ENCODE measurements around the gene HDAC5. TPM values are rescaled to one million over a fixed set of nuclear protein-coding genes. Genes with fewer than 3 reads are reported as not detected.
A peak's percentile ranks its signal among the peaks of the same experiment; 100 is the strongest.
"Not testable (repeated sequence)": the region's sequence is repeated elsewhere in the genome, so short reads cannot be mapped to it uniquely, and the experiment has no call there.

HDAC5 gene
- total RNA-seq, 1 donor from 2014 or later: 43.3 TPM

DNA sequence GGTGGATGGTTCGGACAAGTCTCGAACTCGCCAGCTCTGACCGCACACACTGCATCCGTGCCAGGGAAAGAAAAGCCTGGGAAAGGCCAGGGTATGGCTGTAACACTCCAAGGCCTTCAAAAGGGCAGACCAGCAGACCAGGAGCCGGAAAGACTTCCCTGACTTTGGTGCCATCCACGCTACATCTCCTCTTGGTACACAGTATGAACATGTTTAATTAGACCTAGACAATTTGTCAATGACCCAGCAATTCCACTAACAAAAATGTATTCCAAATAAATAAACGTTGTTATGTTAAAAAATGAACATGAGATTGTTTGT, 637 bp upstream of the HDAC5 start:
- Mint-ChIP-seq H3K4me1 (ENCODE audit: unreplicated experiment) (peaks cover 23% of the 10 kb centered on the region), H3K36me3 (no peaks in the 10 kb centered on the region), H3K27me3 (no peaks in the 10 kb centered on the region), H3K27ac (peak overlapping the region; percentile 96), H3K4me3 (peak overlapping the region; percentile 96), H3K9me3 (no peaks in the 10 kb centered on the region)
- DNase-seq (ENCODE audit: extremely low spot score, unreplicated experiment): no peak
- TF ChIP-seq, protein P1, sequence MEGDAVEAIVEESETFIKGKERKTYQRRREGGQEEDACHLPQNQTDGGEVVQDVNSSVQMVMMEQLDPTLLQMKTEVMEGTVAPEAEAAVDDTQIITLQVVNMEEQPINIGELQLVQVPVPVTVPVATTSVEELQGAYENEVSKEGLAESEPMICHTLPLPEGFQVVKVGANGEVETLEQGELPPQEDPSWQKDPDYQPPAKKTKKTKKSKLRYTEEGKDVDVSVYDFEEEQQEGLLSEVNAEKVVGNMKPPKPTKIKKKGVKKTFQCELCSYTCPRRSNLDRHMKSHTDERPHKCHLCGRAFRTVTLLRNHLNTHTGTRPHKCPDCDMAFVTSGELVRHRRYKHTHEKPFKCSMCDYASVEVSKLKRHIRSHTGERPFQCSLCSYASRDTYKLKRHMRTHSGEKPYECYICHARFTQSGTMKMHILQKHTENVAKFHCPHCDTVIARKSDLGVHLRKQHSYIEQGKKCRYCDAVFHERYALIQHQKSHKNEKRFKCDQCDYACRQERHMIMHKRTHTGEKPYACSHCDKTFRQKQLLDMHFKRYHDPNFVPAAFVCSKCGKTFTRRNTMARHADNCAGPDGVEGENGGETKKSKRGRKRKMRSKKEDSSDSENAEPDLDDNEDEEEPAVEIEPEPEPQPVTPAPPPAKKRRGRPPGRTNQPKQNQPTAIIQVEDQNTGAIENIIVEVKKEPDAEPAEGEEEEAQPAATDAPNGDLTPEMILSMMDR (conservative IDR thresholded peaks at IDR 0.05): no peak

DNA sequence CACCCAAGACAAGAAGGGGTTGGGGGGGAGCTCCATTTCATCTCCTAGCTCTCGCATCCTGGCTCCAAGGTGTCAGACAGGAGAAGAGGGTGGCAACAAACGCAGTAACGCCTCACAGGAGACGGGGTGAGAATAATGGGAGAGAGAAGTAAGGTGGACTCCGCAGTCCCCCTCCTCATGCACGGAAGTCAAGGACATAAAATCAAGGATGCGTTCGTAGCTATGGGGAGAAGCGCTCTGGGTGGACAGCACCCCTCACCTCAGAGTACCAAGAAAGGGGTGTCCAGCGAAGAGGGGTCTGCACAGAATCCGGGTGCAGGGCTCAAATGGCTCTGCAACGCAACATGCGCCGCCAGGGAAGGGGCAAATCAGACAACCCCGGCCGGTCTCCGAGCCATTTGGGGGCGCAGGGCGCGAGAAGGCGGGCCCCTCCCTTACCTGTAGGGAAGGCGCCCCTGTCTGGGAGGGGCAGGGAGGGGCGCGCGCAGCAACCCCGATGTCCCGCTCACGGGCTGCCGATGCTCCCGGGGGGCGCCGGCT, 555 bp downstream of the HDAC5 start:
- TF ChIP-seq, protein P1 (conservative IDR thresholded peaks at IDR 0.05): no peak
- no peaks in the 10 kb centered on the region for H3K9me3 Mint-ChIP-seq
- H3K4me1 Mint-ChIP-seq (ENCODE audit: unreplicated experiment): peaks cover 29% of the 10 kb centered on the region
- DNase-seq (ENCODE audit: extremely low spot score, unreplicated experiment): no peak
- H3K4me3 Mint-ChIP-seq: peak overlapping the region; percentile 93
- H3K36me3 Mint-ChIP-seq: peaks cover 5% of the 10 kb centered on the region
- H3K27me3 Mint-ChIP-seq: no peaks in the 10 kb centered on the region
- H3K27ac Mint-ChIP-seq: peak overlapping the region; percentile 88

DNA sequence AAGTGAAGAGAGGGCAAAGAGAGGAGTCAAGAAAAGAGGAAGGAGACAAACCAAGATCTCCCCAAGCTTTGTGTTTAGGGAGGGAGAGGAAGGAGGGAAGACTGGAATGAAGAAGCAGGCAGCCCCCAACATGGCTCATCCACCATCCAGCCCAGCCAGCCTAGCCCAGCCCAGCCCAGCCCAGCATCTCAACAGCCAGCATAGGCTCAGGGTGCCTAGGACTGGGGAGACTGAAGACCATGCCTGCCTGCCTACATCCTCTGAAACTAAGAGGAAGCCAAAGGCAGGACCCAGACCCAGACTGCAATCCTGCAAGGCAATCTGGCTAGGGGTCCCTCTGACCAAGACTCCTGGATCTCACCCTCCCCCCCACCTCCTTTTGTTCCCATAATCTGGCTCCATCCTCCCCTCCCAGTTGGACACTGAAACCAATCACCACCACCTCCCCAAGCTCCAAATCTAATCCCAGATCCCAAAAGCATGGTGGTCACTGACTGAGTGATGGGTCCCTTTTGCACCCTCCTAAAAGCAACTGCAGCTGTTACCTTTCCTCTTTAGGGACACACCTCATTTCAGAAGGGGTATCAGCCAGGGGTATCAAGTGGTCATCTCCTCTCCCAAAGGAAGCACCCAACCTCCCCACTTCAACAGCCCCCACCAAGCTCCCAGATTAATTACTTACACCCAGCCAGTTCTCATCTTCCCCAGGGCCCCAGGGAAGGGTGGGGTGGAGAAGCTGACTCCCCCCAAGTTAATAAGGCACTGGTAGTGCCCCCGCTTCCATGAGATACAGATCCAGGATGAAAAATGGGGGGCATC, 1.2 kb downstream of the HDAC5 start:
- Mint-ChIP-seq H3K27me3 (no peaks in the 10 kb centered on the region), H3K4me3 (peak overlapping the region; percentile 93), H3K4me1 (ENCODE audit: unreplicated experiment) (peaks cover 29% of the 10 kb centered on the region), H3K27ac (peak overlapping the region; percentile 88), H3K36me3 (peaks cover 5% of the 10 kb centered on the region), H3K9me3 (no peaks in the 10 kb centered on the region)
- no peak for DNase-seq (ENCODE audit: extremely low spot score, unreplicated experiment)
- TF ChIP-seq, protein P1 (conservative IDR thresholded peaks at IDR 0.05): no peak

DNA sequence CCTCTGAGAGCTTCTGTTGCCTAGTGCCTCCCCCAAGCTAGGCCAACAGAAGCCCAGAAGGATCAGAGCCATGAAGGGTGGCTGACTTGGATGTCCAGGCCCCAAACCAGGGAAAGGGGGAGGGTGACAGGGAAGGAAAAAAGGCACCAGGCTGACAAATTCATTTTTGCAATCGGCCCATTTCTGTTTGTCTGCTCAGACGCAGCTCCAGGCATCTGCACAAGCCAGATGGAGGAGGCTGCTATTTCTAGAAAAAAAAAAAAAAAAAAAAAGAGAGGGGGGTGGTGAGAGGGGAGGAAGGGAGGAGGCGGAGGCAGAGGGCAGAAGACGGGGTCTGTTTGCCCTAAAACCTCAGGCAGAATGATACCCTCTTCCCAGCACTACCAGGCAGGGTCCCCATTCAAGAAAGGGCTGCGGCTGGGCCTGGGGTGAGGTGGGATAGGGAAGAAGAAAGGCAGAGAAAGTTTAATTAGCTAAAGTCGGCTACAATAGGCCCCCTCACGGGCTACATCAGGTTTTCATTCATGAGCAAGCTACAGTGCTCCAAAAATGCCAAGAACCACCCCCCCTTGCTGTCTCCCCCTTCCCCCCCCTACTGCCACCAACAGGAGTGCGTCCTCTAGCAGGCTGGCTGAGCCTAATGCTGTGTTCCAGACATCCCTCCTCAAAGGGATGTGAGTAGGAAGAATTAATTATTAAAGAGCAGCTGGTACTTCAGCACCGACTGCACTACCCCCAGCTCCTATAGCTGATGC, 2.4 kb downstream of the HDAC5 start:
- no peaks in the 10 kb centered on the region for H3K27me3 Mint-ChIP-seq
- H3K4me1 Mint-ChIP-seq (ENCODE audit: unreplicated experiment): peaks cover 29% of the 10 kb centered on the region
- no peak for DNase-seq (ENCODE audit: extremely low spot score, unreplicated experiment)
- peak overlapping the region; percentile 34 for H3K27ac Mint-ChIP-seq
- H3K4me3 Mint-ChIP-seq: peak overlapping the region; percentile 93
- H3K9me3 Mint-ChIP-seq: no peaks in the 10 kb centered on the region
- H3K36me3 Mint-ChIP-seq: peaks cover 5% of the 10 kb centered on the region
- TF ChIP-seq, protein P1 (conservative IDR thresholded peaks at IDR 0.05): no peak

DNA sequence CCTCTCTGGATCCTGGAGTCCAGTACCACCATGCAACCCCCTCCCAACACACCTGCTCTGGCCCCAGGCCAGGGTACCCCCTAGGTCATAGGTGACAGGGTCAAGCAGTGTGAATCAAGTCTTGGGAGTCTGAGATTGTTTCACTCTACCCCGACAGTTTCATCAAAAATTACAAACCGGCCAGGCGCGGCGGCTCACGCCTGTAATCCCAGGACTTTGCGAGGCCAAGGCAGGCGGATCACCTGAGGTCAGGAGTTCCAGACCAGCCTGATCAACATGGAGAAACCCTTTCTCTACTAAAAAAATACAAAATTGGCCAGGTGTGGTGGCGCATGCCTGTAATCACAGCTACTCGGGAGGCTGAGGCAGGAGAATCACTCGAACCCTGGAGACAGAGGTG, 3.2 kb downstream of the HDAC5 start:
- H3K4me1 Mint-ChIP-seq (ENCODE audit: unreplicated experiment): peaks cover 33% of the 10 kb centered on the region
- not testable (repeated sequence) for H3K9me3 Mint-ChIP-seq; H3K27me3 Mint-ChIP-seq; H3K4me3 Mint-ChIP-seq; DNase-seq (ENCODE audit: extremely low spot score, unreplicated experiment); H3K36me3 Mint-ChIP-seq; H3K27ac Mint-ChIP-seq

DNA sequence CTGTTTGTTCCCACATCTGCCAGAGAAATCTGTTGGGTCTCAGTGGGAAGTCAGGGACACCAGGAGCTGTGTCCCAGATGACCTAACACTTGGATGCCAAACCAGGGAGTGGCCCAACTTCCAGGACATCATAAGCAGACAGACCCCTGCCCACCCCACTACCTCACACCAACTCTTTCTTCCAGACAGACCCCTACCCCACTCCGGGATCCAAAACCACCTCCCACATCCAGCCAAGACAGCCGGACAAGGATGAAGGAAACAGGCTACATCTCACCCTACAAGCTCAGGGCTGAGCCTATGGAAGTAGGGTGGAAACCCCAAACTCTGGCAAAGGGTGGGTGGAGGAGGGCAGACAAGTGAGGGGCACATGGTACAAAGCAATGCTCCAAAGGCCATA, 3.6 kb downstream of the HDAC5 start:
- Mint-ChIP-seq H3K9me3 (no peaks in the 10 kb centered on the region), H3K4me3 (no peak overlapping the region), H3K27ac (no peak overlapping the region), H3K36me3 (peaks cover 5% of the 10 kb centered on the region), H3K27me3 (no peaks in the 10 kb centered on the region), H3K4me1 (ENCODE audit: unreplicated experiment) (peaks cover 33% of the 10 kb centered on the region)
- TF ChIP-seq, protein P1 (conservative IDR thresholded peaks at IDR 0.05): no peak
- no peak for DNase-seq (ENCODE audit: extremely low spot score, unreplicated experiment)
